ENCODE data around the gene CCDC34.
"Not testable (repeated sequence)": the region's sequence is repeated elsewhere in the genome, so short reads cannot be mapped to it uniquely, and the experiment has no call there.

The CCDC34 gene

DNA sequence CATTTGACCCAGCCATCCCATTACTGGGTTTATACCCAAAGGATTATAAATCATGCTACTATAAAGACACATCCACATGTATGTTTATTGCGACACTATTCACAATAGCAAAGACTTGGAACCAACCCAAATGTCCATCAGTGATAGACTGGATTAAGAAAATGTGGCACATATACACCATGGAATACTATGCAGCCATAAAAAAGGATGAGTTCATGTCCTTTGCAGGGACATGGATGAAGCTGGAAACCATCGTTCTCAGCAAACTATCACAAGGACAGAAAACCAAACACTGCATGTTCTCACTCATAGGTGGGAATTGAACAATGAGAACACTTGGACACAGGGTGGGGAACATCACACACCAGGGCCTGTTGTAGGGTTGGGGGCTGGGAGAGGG is 36.0 kb downstream of the CCDC34 start:
- not testable (repeated sequence) for DNase-seq

GRCh38 chr11:27322196-27322595 is 40.8 kb downstream of the CCDC34 start:
- not testable (repeated sequence) for DNase-seq

GRCh38 chr11:27321340-27321739 is 41.7 kb downstream of the CCDC34 start:
- DNase-seq: not testable (repeated sequence)

DNA sequence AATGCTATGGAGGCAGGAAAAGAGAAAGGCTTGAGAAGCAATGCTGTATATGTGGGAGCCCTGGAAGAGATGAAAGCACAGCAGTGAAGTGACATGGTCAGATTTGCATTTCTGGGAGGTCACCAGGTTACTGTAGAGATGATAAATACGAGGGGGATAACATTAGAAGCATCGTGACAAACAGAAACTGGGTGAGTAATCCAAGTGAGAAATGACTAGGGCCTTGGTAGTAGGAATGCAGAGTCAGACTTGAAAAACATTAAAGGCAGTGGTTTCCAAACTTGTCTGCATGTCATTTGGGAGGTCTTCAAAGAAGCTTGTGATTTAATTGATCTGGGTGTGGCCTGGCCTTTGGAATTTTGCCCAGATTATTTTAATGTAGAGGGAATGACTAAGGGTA is 43.9 kb downstream of the CCDC34 start:
- no peak for DNase-seq

- no peak for DNase-seq
Observed at GRCh38 chr11:27317751-27318150, 45.3 kb downstream of the CCDC34 start.

DNA sequence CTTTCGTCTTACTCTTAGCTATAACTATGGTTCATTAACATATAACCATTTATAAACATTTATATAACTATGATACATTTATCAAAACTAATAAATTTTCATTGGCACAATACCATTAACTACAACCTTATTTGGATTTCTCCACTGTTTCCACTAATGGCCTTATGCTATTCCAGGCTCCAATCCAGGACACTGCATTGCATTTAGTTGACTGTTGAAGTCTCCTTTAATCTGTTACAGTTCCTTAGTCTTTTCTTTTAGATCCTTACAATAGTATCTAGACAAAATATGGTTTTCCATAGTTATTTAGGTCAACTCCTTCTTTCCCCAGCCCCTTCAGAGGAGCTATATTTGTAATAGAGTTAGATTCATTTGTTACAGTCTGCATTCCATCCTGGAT is 47.2 kb downstream of the CCDC34 start:
- no peak for DNase-seq

GRCh38 chr11:27313157-27313821 is 49.7 kb downstream of the CCDC34 start:
- DNase-seq: no peak

GRCh38 chr11:27312110-27312509 is 50.9 kb downstream of the CCDC34 start:
- DNase-seq: no peak

DNA sequence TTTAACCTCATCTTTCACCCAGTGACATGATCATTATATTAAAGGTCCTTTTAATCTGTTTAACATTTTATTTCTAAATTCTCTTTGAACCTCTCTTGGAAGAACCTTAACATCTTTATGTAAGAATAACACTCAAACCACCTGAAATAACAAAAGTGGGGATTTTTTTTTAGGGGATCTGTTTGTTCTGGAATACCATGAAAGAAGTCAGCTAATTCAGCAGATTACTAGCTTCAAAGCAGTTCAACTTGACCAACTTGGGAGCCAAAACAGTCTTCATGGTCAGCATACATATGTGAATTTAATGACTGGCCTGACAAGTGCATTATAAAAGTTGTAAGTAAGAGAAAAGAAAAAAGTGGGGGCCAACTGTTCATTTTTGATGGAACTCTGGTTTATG is 52.3 kb downstream of the CCDC34 start:
- DNase-seq: no peak

- DNase-seq: no peak
Observed at GRCh38 chr11:27310182-27310581, 52.8 kb downstream of the CCDC34 start.

- no peak for DNase-seq
Observed at GRCh38 chr11:27309046-27309445, 54.0 kb downstream of the CCDC34 start.

- no peak for DNase-seq
Observed at GRCh38 chr11:27307232-27307631, 55.8 kb downstream of the CCDC34 start.

DNA sequence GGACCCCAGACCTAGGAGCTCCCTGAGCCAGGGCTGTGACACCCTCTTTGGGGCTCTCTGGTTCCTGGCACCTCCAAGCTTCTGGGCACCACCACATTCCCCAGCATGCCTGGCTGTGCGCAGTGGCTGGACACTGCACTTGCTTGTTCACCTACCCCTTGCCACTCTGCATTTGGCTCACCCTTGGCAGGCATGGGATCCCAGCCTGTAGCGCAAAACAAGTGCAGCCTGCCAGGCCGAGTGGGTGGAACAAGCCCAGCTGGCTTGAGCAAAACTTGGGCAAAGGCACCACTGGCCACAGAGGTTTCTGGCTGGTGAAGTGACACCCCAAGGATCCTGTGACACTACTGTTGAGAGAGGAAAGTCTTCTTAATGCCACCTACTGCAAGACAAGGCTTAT is 57.3 kb downstream of the CCDC34 start:
- no peak for DNase-seq

GRCh38 chr11:27304514-27304913 is 58.5 kb downstream of the CCDC34 start:
- DNase-seq: no peak

GRCh38 chr11:27303903-27304302 is 59.1 kb downstream of the CCDC34 start:
- DNase-seq: no peak

DNA sequence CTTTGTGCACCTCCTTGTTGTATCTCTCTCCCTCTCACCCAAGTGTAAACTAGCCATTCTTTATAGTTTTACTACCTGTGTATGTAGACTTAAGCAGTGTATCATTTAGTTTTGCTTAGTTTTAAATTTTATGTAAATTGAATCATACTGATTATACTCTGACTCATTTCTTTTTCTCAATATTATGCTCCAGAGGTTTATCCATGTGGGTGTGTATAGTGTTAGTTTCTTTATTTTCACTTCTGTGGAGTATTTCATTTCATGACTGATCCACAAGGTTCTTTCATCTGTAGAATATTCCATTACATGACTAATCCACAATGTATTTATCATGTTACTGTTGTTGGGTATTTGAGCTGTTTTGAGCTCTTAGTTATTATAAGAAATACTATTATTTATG is 62.0 kb downstream of the CCDC34 start:
- DNase-seq: no peak

- no peak for DNase-seq
Observed at GRCh38 chr11:27297616-27298015, 65.4 kb downstream of the CCDC34 start.

- no peak for DNase-seq
Observed at GRCh38 chr11:27296497-27296896, 66.5 kb downstream of the CCDC34 start.

DNA sequence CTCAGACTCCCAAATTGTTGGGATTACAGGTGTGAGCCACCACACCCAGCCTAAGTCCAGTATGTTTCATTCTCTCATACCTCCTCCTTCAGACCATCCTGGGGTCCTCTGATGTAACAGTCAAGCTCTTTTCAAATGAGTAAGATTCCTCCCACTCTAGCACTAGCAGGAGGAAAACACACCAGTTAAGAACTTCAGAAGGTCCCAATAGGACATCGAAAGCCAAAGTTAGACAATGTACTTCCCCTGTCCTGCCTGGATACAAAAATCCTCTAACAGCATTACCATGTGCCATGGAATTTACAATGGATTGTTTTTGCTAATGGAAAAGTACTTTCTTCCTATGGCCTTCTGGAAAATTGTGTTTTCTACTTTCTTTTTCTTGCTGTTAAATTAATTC is 67.1 kb downstream of the CCDC34 start:
- no peak for DNase-seq

- no peak for DNase-seq
Observed at GRCh38 chr11:27294654-27295053, 68.4 kb downstream of the CCDC34 start.

DNA sequence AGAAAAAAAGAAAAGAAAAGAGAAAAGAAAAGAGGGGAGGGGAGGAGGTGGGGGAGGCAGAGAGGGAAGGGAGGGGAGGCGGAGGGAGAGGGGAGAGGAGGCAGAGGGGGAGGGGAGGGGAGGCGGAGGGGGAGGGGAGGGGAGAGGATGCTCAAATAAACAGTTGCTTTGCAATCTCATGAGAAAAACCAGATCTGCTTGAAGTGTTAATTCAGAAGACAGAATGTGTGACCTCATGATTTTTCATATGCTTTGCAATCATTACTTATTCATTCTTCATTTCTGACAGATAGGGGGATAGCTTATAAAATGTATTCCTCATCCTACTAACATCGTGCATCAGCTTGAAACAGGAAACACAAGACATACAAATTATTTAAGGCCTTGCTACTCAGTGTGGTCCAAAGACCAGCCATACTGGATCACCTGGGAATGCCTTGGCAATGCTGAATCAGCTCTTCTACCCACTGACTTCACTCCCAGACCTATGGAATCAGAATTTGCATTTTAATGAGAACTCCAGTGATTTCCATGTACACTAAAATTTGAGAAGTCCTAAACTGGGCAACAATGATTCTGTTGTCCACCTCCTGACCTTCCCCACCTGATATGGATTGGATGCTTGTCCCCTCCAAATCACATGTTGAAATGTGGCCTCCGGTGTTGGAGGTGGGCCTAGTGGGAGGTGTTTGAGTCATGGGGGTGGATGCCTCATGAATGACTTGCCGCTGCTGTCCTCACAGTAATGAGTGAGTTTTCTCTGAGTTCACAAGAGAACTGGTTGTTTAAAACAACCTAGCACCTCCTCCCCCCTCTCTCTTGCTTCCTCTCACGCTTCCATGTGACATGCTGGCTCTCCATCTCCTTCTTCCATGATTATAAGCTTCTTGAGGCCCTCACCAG is 69.2 kb downstream of the CCDC34 start:
- DNase-seq: no peak

DNA sequence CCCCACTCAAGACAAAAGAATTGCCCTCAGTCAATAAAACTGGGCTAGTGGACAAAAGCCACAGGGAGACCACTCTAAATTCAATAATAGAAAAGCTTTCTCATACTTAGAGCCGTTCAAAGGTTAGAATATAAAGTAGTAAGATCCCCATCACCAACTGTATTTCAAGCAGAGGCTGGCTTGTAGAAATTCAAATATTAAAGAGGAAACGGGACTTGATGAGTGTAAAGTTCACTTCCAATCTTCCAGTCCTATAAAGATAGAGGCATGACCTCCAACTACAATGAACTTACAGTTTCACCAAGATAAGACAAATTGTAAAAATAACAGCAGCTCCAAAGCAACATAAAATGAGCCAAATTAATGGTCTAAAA is 70.4 kb downstream of the CCDC34 start:
- DNase-seq: no peak

Measured in amygdala (tissue), 56 donors.